ENCODE results near the gene NME4. TPM values are rescaled to one million over a fixed set of nuclear protein-coding genes. Genes with fewer than 3 reads are reported as not detected.
"Not testable (repeated sequence)": the region's sequence is repeated elsewhere in the genome, so short reads cannot be mapped to it uniquely, and the experiment has no call there.

Gene NME4
- total RNA-seq, 2 experiments from 2014 or later = 15.6 to 17.3 TPM

GRCh38 chr16:398561-399339 lies 1.8 kb downstream of the NME4 start:
- H3K4me1 Mint-ChIP-seq = peaks cover 9% of the 10 kb centered on the region
- H3K27ac Mint-ChIP-seq = no peak overlapping the region
- H3K36me3 Mint-ChIP-seq = no peaks in the 10 kb centered on the region
- H3K9me3 Mint-ChIP-seq = no peaks in the 10 kb centered on the region
- H3K4me3 Mint-ChIP-seq = peak overlapping the region; percentile 59
- DNase-seq = no peak
- peaks cover 8% of the 10 kb centered on the region for H3K27me3 Mint-ChIP-seq

GRCh38 chr16:399340-400019 lies 2.5 kb downstream of the NME4 start:
- H3K9me3 Mint-ChIP-seq = no peaks in the 10 kb centered on the region
- no peak overlapping the region for H3K4me3 Mint-ChIP-seq
- peaks cover 9% of the 10 kb centered on the region for H3K4me1 Mint-ChIP-seq

GRCh38 chr16:400061-400591 lies 3.1 kb downstream of the NME4 start:
- no peak for DNase-seq
- peak overlapping the region; percentile 74 for H3K27ac Mint-ChIP-seq
- peaks cover 9% of the 10 kb centered on the region for H3K4me1 Mint-ChIP-seq
- H3K4me3 Mint-ChIP-seq = peak overlapping the region; percentile 87
- no peaks in the 10 kb centered on the region for H3K36me3 Mint-ChIP-seq
- peaks cover 8% of the 10 kb centered on the region for H3K27me3 Mint-ChIP-seq
- no peaks in the 10 kb centered on the region for H3K9me3 Mint-ChIP-seq

More at GRCh38 chr16:399340-400019, 2.5 kb downstream of the NME4 start:
- DNase-seq = no peak
- no peak overlapping the region for H3K27ac Mint-ChIP-seq
- peaks cover 8% of the 10 kb centered on the region for H3K27me3 Mint-ChIP-seq
- no peaks in the 10 kb centered on the region for H3K36me3 Mint-ChIP-seq

- Mint-ChIP-seq H3K9me3 (no peaks in the 10 kb centered on the region), H3K4me1 (peaks cover 7% of the 10 kb centered on the region), H3K4me3 (peak within 1 kb of the TSS; percentile 87), H3K27me3 (peaks cover under 1% of the 10 kb centered on the region), H3K36me3 (no peaks in the 10 kb centered on the region), H3K27ac (peak within 1 kb of the TSS; percentile 84)
- DNase-seq = peak; percentile 96
These were observed 4.7 kb downstream of the NME4 start, which contains the start of gene DECR2 for GRCh38 chr16:401468-402348. Gene DECR2 (plus strand): TSS chr16:401885. CDS start chr16:401964, 79 bp downstream.

- H3K9me3 Mint-ChIP-seq = no peaks in the 10 kb centered on the region
- H3K27me3 Mint-ChIP-seq = no peaks in the 10 kb centered on the region
- H3K4me1 Mint-ChIP-seq = peaks cover 6% of the 10 kb centered on the region
- H3K36me3 Mint-ChIP-seq = no peaks in the 10 kb centered on the region
- H3K27ac Mint-ChIP-seq = no peak overlapping the region
- DNase-seq = no peak
- H3K4me3 Mint-ChIP-seq = no peak overlapping the region
These were observed 8.0 kb downstream of the NME4 start for GRCh38 chr16:404971-405486.

- no peaks in the 10 kb centered on the region for H3K36me3 Mint-ChIP-seq
- H3K27ac Mint-ChIP-seq = no peak overlapping the region
- H3K27me3 Mint-ChIP-seq = no peaks in the 10 kb centered on the region
- no peaks in the 10 kb centered on the region for H3K9me3 Mint-ChIP-seq
- DNase-seq = no peak
- no peaks in the 10 kb centered on the region for H3K4me1 Mint-ChIP-seq
- H3K4me3 Mint-ChIP-seq = no peak overlapping the region
These were observed 8.8 kb downstream of the NME4 start for GRCh38 chr16:405548-406506.

- no peak for DNase-seq
- H3K9me3 Mint-ChIP-seq = no peaks in the 10 kb centered on the region
- no peak overlapping the region for H3K4me3 Mint-ChIP-seq
- no peaks in the 10 kb centered on the region for H3K27me3 Mint-ChIP-seq
- no peaks in the 10 kb centered on the region for H3K36me3 Mint-ChIP-seq
- no peak overlapping the region for H3K27ac Mint-ChIP-seq
- no peaks in the 10 kb centered on the region for H3K4me1 Mint-ChIP-seq
These were observed 10.3 kb downstream of the NME4 start for GRCh38 chr16:407253-407652.

- no peak for DNase-seq
- no peak overlapping the region for H3K27ac Mint-ChIP-seq
- H3K9me3 Mint-ChIP-seq = no peaks in the 10 kb centered on the region
- no peaks in the 10 kb centered on the region for H3K36me3 Mint-ChIP-seq
- no peaks in the 10 kb centered on the region for H3K4me1 Mint-ChIP-seq
- H3K4me3 Mint-ChIP-seq = no peak overlapping the region
- no peaks in the 10 kb centered on the region for H3K27me3 Mint-ChIP-seq
These were observed 13.6 kb downstream of the NME4 start for GRCh38 chr16:410516-411178.

GRCh38 chr16:411576-412265 lies 14.7 kb downstream of the NME4 start:
- Mint-ChIP-seq H3K27me3 (no peaks in the 10 kb centered on the region), H3K4me3 (no peak overlapping the region), H3K4me1 (no peaks in the 10 kb centered on the region), H3K27ac (no peak overlapping the region), H3K36me3 (no peaks in the 10 kb centered on the region), H3K9me3 (no peaks in the 10 kb centered on the region)
- DNase-seq = no peak

GRCh38 chr16:414395-415169 lies 17.6 kb downstream of the NME4 start:
- H3K9me3 Mint-ChIP-seq = no peaks in the 10 kb centered on the region
- DNase-seq = no peak
- H3K36me3 Mint-ChIP-seq = no peaks in the 10 kb centered on the region
- no peak overlapping the region for H3K27ac Mint-ChIP-seq
- no peaks in the 10 kb centered on the region for H3K4me1 Mint-ChIP-seq
- H3K27me3 Mint-ChIP-seq = no peaks in the 10 kb centered on the region
- H3K4me3 Mint-ChIP-seq = no peak overlapping the region

- H3K4me1 Mint-ChIP-seq, H3K27me3 Mint-ChIP-seq, H3K36me3 Mint-ChIP-seq, H3K4me3 Mint-ChIP-seq, H3K27ac Mint-ChIP-seq, H3K9me3 Mint-ChIP-seq, DNase-seq: not testable (repeated sequence)
These were observed 18.1 kb downstream of the NME4 start for GRCh38 chr16:415170-415498.

GRCh38 chr16:422179-422578 lies 25.2 kb downstream of the NME4 start:
- H3K27ac Mint-ChIP-seq, H3K27me3 Mint-ChIP-seq, H3K4me3 Mint-ChIP-seq, DNase-seq, H3K9me3 Mint-ChIP-seq, H3K36me3 Mint-ChIP-seq: not testable (repeated sequence)
- H3K4me1 Mint-ChIP-seq = peaks cover 10% of the 10 kb centered on the region

Data from activated naive CD8-positive, alpha-beta T cell treated with anti-CD3 and anti-CD28 coated beads for 36 hours (primary cell).